Stimulated activated CD8-positive, alpha-beta memory T cell treated with anti-CD3 and anti-CD28 coated beads, Interleukin-2, amount 100 ng/mL, for 48 hours (primary cell): ENCODE data around the gene TMEM132D.

Experiments used
- DNase-seq, 2 donors: peaks; one replicate each; pipeline ENCODE4 v3.0.0-alpha.2; 2020; ENCODE audit warnings: low read depth in 2 of 2

TMEM132D gene

GRCh38 chr12:129660946-129661345, 242.9 kb downstream of the TMEM132D start:
- no peak for DNase-seq

DNA sequence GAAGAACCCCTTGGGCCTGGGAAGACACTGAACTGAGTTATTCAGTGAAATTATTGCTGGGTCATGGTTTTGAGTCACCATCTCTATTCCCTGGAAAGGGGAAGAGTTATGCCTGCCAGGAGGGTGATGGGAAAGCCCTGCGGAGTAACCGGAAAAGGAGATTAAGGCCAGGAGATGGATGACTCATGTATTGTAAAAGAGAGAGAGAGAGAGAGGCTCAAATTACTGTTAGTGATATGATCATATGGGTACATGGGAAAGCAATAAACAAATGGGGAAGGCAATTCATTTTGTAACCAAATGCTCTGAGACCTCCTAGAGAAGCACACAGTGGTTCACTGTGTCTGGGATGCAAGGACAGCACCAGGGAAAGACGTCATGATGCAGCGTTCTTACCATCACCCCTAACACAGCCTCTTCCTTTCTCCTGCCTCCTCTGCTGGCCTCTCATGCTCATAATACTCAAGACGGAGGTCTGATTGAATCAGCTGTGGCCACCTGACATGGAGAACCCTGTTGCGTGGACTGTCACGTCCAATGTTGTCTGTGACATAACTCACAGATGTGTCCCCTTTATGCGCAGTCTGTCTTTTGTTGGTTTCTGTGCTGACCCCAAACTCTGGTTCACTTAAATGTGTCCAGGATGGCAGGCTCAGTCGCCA, 243.7 kb downstream of the TMEM132D start:
- DNase-seq: no peak

- DNase-seq: no peak
These were observed 246.6 kb downstream of the TMEM132D start for GRCh38 chr12:129657179-129657578.

DNA sequence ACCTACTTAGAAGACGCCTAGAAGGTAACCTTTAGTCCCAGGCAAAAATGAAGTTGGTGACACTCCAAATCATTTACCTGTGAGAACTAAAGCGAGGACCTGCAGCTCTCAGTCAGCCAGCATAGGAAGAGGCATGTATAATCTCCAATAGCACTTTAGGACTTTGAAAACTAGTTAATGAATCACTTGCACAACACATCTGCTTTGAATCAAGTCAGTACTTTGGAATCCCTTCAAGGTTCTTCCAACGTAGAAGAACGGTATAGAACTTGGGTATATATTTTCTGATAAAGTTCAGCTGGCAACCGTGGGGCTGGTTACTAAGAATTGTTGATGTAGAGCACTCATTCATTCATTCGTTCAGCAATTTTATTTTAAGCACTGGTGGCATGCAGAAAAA, 251.9 kb downstream of the TMEM132D start:
- DNase-seq: no peak

GRCh38 chr12:129641926-129642325, 261.9 kb downstream of the TMEM132D start:
- DNase-seq: no peak

GRCh38 chr12:129635021-129635685, 268.7 kb downstream of the TMEM132D start:
- no peak for DNase-seq

DNA sequence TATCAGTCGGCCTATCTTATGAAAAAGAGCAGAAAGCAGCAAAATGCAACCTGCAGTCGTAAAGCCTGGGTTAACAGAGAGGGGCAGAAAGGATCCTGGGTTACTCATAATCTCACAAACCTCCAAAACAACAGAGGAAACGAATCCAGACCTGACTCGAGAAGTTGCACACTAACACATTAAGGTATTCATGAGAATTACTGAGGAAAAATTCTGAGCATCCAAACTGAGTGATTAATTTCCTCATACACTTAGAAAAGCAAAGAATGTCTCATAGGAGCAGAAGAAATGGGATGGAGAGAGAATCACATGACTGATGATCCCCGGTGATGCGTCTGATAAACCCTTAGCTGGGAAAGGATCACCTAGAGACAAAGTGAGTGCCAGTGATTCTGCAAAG, 272.5 kb downstream of the TMEM132D start:
- DNase-seq: no peak

GRCh38 chr12:129629901-129630300, 273.9 kb downstream of the TMEM132D start:
- no peak for DNase-seq

DNA sequence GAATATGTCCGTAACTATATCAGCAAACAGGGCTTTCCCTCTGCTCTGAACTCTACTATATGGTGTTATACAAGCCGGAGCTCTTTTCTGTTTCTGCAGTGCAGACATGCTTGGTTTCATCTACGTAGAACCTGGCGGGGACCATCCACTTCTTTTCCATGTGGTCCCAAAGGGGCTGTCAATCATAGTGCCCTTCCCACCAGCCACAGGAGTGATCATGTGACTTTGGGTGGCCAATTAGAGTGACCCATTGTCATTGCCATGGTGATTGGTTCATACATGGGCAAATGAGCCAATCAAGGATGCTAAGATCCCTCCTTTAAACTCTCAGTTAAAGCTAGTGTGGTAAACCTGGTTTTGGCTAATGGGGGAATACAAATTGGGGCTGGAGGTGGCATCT, 281.3 kb downstream of the TMEM132D start:
- no peak for DNase-seq

- DNase-seq: no peak
These were observed 284.6 kb downstream of the TMEM132D start for GRCh38 chr12:129619271-129619670.

GRCh38 chr12:129617849-129618248, 286.0 kb downstream of the TMEM132D start:
- no peak for DNase-seq

DNA sequence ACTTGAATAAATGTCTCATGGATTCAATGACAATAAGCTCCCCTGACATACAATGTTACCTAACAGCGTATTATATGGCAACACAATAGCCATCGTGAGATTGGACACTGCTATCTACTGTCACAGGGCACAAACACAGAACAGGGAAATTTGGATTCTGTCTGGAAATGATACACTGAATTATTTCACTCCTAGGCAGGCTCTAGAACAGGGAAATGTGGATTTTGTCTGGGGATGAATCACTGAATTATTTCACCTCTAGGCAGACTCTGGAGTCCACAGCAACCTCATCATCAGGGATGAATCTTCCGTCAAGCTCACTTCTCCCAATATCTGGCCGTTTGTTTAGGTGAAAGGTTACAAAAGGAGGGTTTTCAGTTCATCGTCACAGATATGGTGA, 288.8 kb downstream of the TMEM132D start:
- DNase-seq: no peak

GRCh38 chr12:129614221-129614885, 289.5 kb downstream of the TMEM132D start:
- DNase-seq: no peak

DNA sequence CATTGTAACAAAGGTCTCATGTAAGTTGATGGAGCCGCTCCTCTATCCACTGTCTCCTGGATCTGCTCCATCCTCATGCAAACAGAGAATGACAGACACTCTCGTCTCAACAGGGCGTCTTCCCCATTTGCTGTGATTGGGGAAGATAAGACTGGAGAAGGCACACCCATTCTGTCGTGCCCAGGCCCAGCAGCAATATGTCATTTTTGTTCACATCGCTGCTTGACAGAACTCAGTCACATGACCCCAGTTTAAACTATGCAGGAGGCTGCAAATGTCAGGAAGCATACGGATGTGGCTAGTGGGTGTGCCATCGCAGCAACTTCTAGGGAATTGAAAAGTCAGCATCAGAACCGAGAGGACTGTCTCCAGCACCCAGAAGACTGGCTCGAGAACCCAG, 290.5 kb downstream of the TMEM132D start:
- DNase-seq: no peak

DNA sequence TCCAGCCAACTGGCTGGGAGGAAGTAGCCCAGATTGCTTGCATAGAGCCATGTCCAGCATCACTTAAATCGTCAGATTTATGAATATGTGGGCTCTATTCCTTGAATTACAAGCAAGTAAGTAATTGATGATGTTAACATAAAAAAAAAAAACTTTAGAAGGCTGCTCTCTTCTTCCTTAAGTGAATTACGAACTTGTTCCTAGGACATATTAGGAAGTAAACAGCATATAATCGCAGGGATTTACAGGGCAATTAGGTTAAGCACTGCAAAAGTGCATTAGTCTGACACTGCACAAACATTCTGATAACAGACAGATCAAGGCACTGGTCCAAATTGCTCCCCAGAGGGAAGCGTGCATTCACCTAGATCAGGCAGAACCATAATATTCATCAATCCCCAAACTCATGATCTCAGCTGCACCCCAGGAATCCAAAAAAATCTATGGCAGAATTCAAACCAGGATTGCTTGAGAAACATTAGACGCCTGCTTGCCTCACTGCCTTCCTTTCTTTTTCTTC, 293.2 kb downstream of the TMEM132D start:
- DNase-seq: no peak

GRCh38 chr12:129607756-129608155, 296.1 kb downstream of the TMEM132D start:
- no peak for DNase-seq

GRCh38 chr12:129607301-129607700, 296.5 kb downstream of the TMEM132D start:
- no peak for DNase-seq

- DNase-seq: no peak
These were observed 297.6 kb downstream of the TMEM132D start for GRCh38 chr12:129606239-129606638.

- DNase-seq: no peak
These were observed 298.2 kb downstream of the TMEM132D start for GRCh38 chr12:129605666-129606065.

DNA sequence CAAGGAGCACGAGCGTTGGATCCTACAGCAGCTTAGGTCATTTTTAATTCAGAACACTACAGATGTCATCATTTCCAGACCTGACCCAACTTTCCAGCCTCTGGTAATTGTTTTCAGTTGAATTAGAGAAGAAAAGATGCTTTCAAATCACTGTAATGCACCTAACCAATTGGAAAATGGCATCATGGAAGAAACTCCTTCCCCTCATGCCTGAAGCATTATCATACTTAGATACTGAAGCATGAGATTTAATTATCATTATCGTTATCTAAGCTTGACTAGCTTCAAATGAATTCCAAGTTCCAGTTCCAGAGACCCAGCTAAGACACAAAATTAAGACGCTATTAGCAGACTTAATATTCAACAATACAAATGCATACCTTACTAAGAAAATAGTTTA, 299.3 kb downstream of the TMEM132D start:
- DNase-seq: no peak

DNA sequence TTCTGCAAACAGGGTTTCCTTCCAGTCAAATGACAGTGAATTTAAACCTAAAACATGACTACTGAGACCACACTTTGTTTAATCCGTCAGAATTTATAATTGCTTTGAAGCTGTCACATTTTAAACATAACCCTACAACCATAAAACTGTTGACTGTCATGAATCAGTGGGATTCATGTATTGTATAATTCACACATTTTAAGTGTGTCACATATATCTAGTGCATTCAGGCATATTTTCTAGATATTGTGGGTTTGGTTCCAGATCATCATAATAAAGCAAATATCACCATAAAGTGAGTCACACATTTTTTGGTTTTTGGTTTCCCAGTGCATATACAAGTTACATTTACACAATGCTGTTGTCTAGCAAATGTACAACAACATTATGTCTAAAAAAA, 304.4 kb downstream of the TMEM132D start:
- DNase-seq: no peak

- no peak for DNase-seq
These were observed 309.7 kb downstream of the TMEM132D start for GRCh38 chr12:129594098-129594497.

- DNase-seq: no peak
These were observed 311.4 kb downstream of the TMEM132D start for GRCh38 chr12:129592449-129592848.
